Hematopoietic multipotent progenitor cell treated with erythropoietin and hydrocortisone succinate and interleukin-3 and kit ligand, for 17 days (in vitro differentiated cells): ENCODE data around the gene IFNA14.
"Not testable (repeated sequence)": the region's sequence is repeated elsewhere in the genome, so short reads cannot be mapped to it uniquely, and the experiment has no call there.

Source experiments
- DNase-seq: peaks from one replicate; pipeline ENCODE4 v3.0.0-alpha.2; 2015; ENCODE audit warnings: low spot score

IFNA14 gene

DNA sequence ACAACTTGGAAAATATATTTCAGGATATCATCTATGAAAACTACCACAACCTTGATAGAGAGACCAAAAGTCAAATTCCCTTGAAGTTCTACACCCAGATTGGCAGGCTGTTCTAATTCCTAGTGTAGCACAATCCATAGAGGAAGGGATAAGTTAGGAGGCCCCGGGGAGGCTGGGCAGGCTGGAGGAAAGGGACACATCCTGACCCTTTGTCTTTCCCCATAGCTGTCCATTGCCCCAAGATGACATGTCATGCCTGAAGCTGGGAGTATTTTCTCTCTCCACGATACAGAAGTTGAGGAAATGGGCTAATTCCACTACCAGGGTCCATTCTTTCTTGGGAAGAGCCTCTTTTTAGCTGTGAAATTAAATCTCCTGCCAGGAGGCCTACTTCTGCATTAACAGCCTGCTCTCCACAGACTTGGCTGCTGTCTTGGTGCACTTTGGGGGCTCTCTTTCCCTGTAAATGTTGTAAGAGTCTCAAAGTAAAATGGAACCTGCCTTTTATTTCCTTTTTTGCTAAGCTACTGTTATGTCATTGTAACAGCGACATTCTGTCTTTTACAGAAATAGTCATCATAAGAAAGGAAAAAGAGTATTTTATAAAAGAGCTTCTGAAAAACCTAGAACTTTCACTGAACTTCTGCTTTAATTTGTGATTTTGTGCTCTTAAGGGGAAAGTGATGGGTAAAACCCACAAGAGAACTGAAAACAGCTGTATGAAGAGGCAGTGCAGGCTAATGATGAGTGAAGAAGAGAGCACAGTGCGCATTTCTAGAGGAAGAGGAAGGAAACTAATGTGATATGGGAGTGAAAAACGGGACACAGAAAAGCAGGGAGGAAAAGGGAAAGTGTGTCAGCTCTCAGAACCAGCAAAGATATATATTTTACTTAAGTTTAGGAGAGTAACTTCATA is 26.1 kb downstream of the IFNA14 start:
- not testable (repeated sequence) for DNase-seq

DNA sequence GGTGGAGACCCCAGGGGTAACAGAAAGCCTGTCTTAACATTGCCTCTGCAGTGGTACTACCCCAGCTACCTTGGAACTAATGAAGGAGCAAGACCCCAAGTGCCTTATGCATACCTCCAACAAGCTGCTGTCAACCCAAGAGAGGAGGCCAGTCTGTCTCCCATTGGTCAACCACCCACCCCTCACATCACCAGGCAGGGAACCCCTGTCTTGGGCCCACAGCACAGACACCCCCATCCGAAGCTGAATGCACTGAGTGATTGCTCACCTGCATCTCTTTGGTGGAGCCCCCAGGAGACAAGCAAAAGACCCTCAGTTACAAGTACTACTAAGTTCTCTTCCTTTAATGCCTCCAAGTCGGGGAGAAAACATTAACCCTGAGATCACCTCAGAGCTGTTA is 27.6 kb downstream of the IFNA14 start:
- DNase-seq, result not testable (repeated sequence)

DNA sequence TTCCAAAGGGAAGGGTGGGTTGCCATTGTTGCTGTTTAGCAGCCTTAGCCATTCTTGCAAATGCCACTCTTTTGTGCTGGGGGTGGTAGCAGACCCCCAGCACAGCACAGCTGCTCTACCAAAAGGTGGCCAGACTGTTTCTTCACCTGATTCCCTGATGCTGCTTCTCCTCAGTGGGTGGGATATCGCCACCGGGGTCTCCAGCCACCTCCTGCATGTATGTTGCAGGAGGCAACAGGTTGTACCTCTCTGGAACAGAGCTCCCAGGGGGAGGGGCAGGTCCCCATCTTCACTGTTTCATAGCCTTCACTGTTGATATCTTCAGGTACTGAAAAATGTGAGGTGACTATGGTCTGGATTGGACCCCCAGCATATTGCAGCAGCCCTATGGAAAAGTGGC is 29.0 kb downstream of the IFNA14 start:
- not testable (repeated sequence) for DNase-seq

DNA sequence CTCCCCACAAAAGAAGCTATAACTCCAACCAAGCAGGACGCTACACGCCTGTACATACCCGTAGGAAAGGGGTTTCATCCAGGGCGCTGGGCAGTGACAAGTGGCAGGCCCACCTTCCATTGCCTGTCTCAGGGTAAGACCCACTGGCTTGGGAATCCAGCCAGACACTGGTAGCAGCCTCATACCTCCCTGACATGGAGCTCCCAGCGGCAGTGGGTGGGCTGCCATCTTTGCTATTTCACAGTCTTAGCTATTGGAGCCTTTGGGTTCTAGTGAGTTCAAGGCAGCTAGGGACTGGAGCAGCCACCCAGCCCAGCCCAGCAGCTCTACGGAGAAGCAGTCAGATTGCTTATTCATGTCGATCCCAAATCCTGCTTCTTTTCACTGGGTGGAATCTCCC is 29.5 kb downstream of the IFNA14 start:
- no peak for DNase-seq

DNA sequence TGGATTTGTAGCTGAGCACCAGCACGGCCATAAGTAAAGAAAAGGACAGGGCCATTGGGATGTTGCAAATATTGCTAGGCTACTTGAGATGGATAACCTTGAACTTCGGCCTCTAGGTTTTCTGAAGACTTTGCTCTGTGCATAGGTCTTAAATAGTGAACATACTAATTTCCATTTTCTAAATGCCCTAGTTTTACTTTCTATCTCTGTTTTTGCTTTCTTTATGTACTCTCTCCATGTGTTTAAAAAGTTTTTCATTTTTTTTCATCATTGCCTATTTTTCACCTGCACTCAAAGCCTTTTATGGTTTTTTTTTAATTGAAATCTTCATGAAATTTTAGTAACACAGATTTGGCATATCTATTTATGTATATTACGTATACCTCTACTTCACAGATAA is 32.8 kb downstream of the IFNA14 start, which contains the start of gene IFNA10:
IFNA10 (minus strand) TSS at position 101 of the 400 bp plus-strand sequence; CDS start at position 55, 46 bp downstream.
- DNase-seq, result not testable (repeated sequence)

DNA sequence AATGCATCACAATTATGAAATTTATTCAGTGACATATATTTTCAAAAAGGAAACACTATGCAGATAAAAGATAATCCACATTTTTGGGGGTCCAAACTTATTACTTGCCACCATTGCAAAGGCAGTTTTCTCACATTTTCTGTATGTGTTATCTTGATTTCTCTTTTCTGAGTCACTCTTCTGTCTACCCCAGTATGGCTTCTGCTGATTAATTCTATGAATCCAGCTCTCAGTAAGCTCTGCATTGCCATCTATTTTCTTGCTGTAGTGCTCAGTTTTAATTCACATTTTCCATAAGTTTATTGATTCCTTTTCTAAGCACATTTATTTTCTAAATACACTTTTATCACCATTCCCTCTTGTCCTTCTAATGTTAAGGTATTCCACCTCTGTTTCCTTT is 34.6 kb downstream of the IFNA14 start:
- DNase-seq, result no peak

DNA sequence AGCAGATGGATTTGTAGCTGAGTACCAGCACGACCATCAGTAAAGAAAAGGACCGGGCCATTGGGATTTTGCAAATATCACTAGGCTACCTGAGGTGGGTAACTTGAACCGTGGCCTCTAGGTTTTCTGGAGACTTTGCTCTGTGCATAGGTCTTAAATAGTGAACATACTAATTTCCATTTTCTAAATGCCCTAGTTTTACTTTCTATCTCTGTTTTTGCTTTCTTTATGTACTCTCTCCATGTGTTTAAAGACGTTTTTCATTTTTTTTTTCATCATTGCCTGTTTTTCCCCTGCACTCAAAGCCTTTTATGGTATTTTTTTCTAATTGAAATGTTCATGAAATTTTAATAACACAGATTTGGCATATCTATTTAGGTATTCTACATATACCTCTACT is 37.7 kb downstream of the IFNA14 start, which contains the start of gene IFNA7:
IFNA7 (minus strand) TSS at position 101 of the 400 bp plus-strand sequence; CDS start at position 61, 40 bp downstream.
- DNase-seq, result not testable (repeated sequence)

DNA sequence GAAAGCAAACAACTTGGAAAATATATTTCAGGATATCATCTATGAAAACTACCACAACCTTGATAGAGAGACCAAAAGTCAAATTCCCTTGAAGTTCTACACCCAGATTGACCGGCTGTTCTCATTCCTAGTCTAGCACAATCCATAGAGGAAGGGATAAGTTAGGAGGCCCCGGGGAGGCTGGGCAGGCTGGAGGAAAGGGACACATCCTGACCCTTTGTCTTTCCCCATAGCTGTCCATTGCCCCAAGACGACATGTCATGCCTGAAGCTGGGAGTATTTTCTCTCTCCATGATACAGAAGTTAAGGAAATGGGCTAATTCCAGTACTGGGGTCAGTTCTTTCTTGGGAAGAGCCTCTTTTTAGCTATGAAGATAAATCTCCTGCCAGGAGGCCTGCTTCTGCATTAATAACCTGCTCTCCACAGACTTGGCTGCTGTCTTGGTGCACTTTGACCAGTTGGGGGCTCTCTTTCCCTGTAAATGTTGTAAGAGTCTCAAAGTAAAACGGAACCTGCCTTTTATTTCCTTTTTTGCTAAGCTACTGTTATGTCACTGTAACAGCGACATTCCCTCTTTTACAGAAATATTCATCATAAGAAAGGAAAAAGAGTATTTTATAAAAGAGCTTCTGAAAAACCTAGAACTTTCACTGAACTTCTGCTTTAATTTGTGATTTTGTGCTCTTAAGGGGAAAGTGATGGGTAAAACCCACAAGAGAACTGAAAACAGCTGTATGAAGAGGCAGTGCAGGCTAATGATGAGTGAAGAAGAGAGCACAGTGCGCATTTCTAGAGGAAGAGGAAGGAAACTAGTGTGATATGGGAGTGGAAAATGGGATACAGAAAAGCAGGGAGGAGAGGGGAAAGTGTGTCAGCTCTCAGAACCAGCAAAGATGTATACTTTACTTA is 44.7 kb downstream of the IFNA14 start:
- not testable (repeated sequence) for DNase-seq
